Activated T-helper 1 cell treated with anti-CD3 and anti-CD28 coated beads, Interleukin-2, amount 50 U/mL, for 16 hours (primary cell): Measurements from ENCODE around the gene HADHA.
A peak's percentile ranks its signal among the peaks of the same experiment; 100 is the strongest.

ENCODE experiments used
- DNase-seq, 2 donors: peaks; one replicate each; pipeline ENCODE4 v3.0.0-alpha.2; 2020; ENCODE audit warnings: low read depth in 1 of 2, low spot score in 1 of 2

The HADHA gene

DNA sequence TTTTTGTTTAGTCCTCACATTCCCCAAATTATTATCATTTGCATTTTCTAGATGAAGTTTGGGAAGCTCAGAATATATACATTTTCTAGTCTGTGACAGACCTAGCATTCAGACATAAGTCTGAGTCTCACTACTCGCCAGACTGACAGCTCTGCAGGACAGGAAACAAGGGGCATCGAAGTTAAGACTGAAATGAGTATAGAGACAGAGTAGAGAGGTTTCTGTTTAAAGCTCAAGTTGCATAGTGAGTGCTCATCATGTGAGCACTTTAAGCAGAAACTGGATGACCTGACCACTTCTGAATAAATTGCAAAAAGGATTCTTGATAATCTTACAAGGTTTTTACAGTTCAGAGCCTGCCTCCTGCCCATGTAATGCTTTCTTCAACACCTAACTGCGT lies 1.4 kb upstream of the HADHA start:
- no peak for DNase-seq

DNA sequence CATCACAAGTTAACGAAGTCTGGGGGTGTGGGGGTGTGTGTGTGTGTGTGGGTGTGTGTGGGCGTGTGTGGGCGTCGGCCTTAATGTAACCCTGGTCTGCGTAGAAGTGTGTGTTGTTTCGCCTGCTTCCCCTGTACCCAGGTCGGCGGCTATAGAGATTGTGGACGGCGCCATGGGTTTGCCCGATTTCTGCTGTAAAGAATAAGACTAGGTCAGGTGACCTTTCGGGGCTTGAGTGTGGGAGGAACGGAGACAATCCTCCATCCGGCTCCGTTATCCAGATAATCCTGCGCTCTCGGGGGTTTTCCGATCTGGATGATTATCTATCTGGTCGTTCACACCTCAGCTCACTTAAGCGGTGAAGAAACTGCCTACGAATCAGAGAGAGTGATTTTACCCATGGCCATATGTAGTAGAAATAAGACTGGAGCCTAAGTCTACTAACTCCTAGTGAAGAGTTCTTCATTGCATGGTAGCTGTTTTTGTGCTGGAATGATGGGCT lies 850 bp upstream of the HADHA start:
- DNase-seq = peak; percentile 7 to 21

DNA sequence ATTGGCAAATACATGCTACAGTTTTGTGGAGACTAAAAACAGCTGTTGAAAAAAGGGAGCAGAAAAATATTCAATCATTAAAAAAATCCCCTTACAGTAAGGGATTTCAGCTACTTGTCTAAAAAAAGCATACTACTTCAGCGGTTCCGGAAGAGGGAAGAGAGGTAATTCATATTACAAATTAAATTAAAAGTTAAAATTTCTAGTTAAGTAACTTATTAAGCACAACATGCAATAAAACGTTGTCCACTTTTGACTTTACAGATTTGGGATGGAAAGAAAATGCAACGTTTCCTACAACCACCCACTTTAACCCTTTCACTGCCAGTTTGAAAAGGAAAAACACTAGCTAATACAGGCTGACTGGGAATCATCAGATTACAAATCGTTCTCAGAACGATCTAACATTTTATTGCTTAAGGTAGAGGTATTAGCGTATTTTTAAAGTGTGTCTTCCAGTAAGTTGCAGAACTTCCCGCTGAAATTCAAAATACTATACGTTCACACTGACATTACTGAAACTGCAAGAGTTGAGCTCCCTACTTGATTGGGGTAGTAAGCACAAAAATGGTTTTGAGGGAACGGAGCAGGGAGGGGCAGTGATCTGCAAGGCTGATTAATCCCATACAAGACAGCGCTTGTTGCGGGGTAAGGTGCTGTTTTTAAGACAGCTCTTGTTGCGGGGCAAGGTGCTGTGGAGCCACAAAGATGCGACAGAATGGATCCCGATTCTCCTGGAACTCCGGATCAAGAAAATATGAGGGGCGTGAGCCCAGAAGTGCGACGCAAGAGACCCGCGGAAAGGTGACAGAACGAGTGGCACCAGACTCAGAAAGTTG lies 743 bp downstream of the HADHA start:
- DNase-seq = no peak

DNA sequence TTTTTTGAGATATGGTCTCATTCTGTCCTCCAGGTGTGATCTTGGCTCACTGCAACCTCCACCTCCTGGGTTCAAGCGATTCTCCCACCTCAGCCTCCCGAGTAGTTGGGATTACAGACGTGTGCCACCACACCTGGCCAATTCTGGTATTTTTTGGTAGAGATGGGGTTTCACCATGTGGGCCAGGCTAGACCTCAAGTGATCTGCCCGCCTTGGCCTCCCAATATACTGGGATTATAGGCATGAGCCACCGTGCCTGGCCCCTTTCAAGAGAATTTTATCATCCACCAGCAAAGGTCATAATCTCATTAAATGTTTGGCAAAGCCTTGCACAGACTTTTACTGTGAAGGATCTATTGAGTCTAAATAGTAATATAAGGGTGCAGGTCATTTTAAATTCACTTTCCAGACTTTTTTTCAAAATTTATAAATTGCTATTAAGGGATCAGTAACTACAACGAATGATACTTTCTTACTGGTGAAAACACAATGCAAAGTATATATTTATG lies 2.5 kb downstream of the HADHA start:
- no peak for DNase-seq

GRCh38 chr2:26238311-26238958 lies 6.0 kb downstream of the HADHA start:
- no peak for DNase-seq

DNA sequence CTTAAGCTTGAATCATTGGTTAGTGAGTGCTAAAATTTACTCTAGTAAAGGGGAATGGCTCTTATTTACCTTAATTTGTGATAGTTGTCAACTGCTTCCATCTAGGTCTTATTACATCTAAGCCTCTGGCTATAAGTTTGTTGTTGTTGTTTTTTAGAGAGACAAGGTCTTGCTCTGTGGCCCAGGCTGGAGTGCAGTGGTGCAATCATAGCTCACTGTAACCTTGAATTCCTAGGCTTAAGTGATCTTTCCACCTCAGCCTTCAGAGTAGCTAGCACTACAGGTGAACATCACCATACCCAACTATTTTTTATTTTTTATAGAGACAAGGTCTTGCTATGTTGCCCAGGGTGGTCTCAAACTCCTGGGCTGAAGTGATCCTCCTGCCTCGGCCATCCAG lies 6.6 kb downstream of the HADHA start:
- no peak for DNase-seq

- no peak for DNase-seq
Measured at GRCh38 chr2:26235089-26235488, 9.3 kb downstream of the HADHA start.

DNA sequence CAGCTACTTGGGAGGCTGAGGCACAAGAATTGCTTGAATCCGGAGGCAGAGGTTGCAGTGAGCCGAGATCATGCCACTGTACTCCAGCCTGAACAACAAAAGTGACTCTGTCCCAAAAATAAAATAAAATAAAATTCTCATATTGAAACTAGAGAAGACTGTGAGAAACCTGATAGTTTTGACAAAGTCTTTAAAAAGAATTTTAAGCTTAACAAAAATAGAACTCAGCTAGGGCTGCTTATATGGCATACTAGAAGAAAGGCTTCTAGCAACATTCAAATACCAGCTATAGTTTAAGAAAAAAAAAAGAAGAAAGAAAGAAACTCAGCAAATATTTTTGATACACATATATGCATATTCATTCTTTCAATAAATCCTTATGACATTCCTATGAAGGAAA lies 13.6 kb downstream of the HADHA start:
- no peak for DNase-seq

DNA sequence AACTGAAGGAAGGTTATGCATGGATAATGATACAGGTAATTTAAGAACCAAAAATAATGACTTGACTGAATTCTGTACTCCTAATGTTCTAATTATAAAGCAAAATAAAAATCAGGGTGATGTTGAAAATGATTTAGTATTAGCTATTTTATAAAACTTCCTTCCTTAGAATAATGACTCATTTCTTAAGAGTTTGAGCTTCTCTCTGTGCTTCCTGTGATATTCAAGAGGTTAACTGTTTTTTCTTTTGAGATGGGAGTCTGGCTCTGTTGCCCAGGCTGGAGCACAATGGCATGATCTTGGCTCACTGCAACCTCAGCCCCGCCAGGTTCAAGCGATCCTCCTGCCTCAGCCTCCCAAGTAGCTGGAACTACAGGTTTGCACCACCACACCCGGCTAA lies 14.8 kb downstream of the HADHA start:
- DNase-seq = no peak

GRCh38 chr2:26224095-26224494 lies 20.3 kb downstream of the HADHA start:
- DNase-seq = no peak

DNA sequence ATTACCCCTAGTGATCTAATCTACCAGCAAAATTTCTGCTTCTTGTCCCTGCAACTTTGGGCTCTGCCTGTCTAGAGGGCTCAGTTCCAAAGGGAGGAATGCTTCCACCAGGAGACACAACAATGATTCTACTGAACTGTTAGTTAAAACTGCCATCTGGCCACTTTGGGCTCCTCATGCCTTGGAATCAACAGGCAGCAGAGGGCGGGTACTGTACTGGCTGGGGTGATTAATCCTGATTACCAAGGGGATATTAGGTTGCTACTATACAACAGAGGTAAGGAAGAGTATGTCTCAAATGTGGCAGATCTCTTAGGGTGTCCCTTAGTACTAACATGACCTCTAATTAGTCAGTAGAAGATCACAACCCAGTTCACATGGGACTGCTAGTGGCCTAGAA lies 21.4 kb downstream of the HADHA start:
- DNase-seq = no peak

DNA sequence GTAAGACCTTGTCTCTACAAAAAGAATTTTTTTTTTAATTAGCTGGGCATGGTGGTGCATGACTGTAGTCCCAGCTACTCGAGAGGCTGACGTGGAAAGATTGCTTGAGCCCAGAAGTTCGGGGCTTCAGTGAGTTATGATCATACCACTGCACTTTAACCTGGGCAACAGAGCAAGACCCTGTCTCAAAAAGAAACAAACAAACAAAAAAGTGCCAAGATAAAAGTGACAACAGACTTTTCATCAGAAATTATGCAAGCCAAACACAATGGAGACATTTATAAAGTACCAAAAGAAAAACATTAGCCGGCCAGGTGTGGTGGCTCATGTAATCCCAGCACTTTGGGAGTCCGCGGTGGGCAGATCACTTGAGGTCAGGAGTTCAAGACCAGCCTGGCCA lies 26.7 kb downstream of the HADHA start:
- no peak for DNase-seq

DNA sequence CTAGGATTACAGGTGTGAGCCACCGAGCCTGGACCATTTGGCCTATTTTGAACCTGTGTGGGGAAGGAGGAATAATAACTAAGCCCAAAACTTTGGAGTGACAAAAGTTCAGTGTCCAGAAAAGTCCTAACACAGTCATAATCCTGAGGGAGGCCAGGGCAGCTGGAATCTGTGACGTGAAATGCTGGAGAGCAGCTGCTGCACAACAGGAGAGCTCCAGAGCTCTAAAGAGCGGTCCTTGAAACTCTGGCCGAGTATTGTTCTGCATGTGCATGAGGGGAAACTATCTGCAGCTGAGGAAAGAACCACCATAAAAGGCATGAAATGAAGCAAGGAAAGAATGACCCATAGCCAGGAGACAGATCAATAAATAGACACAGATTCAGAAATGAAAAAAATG lies 27.8 kb downstream of the HADHA start:
- DNase-seq = no peak

- DNase-seq = no peak
Measured at GRCh38 chr2:26215833-26216232, 28.6 kb downstream of the HADHA start.

GRCh38 chr2:26214759-26215158 lies 29.7 kb downstream of the HADHA start:
- no peak for DNase-seq

- no peak for DNase-seq
Measured at GRCh38 chr2:26212011-26212410, 32.4 kb downstream of the HADHA start.

GRCh38 chr2:26203906-26204305 lies 40.5 kb downstream of the HADHA start:
- no peak for DNase-seq

DNA sequence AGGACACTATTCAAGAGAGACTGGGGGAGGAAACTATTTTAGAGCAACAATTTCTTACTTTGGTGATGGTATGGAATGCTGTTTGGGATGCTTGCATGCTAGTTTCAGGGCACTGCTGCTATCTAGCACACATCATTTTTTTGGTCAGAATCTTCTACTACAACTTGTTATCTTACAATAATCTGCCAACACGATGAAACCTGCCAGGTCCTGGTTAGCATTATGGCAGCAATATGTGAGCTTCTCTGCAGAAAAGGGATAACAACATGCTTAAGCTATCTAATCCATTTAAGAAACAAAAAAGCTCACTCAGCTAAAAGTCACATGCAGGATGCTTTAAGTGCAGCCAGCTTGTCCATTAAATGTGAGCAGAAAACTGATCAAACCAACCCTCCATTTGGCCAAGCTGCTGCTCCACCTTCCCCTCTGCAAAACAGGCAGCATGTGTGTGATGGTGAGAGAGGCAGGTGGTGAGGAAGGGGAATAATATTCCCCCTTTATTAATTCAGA lies 41.4 kb downstream of the HADHA start:
- DNase-seq = no peak

DNA sequence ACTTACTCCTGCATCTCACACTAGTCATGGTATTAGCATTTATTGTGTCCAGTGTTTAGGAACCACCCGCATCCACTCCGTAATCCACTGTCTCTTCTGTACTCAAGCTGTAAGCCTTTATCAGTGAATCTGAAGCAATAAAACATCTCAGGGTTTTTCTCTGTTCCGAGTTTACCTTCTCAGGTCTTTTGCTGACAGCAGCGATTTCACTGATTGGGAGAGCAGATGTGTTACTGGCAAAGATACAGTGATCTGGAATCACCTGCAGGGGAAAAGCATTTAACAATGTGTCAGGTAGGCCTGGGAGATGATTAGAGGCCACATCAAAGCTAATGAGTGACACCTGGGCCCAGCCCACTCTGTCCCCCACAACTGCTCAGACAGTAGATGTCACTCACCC lies 46.9 kb downstream of the HADHA start:
- no peak for DNase-seq

DNA sequence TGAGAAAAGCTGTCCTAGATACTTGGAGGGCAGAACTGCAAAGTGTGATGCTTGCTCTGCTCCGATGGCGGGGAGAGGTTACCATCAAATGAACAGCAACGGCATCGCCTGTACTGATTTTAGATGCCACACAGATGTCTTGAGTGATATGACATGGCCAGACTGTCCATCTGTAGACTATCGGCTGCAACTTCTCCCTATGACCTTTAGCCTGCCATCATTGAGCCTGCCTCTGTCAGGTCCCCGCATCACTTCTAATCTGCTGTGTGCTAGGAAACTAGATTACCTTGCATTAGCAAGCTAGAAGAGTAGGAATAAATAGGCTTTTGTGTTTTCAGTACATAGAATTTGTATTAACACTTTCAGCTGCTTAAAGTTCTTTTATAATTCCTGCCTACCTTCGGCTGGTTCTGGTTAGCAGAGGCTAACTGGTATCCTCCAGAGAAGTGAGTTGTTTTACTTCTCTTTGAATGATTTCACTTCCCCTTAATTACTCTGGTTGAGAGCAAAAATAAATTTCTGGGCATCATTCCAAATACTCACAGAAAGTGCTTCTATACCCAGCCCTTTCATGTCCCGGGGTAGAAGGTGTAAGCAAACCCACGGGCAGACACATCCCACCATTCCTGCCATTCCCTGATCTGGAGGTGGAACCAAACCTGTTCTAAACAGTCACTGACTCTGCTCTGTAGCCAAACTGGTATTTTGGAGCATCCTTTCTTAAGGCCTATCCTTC lies 47.6 kb downstream of the HADHA start:
- no peak for DNase-seq
